K562 (cell line): ENCODE results near the gene ASIC1.

Experiments used
- CTCF ChIP-seq, 3 experiments: IDR thresholded peaks in 2 of 3; conservative IDR thresholded peaks in 1 of 3; 2 replicates each; pipeline ENCODE4 v1.5.1; 2011 to 2012; ENCODE audit warnings: low read length in 3 of 3, mild to moderate bottlenecking in 3 of 3, control low read depth in 2 of 3, improper control_type of control experiment in 1 of 3, inconsistent platforms in 1 of 3, low read depth in 1 of 3, mixed read lengths in 1 of 3, moderate library complexity in 1 of 3; ENCODE audit not compliant: insufficient read depth in 2 of 3
- KLF16 ChIP-seq: IDR thresholded peaks from 2 replicates; pipeline ENCODE4 v1.6.1; 2016; ENCODE audit warnings: antibody characterized with exemption
- MAFG ChIP-seq: fragments of 450-650 bp; conservative IDR thresholded peaks from 2 replicates; pipeline ENCODE4 v1.6.1; 2016; ENCODE audit warnings: missing genetic modification characterization, missing compliant biosample characterization
- POLR2A ChIP-seq: fragments of 450-650 bp; conservative IDR thresholded peaks from 2 replicates; pipeline ENCODE4 v1.6.1; 2016
- ZNF764 ChIP-seq: fragments of 250-450 bp; sonication (Bioruptor Pico); IDR thresholded peaks from 2 replicates; pipeline ENCODE4 v1.4.0; 2020; ENCODE audit warnings: low read depth, mild to moderate bottlenecking, moderate library complexity

GRCh38 chr12:50021031-50021430 is 36.4 kb upstream of the ASIC1 start:
- no peak for TF ChIP-seq ZNF764 (CRISPR knock-in tag)
- TF ChIP-seq KLF16: no peak
- TF ChIP-seq MAFG: no peak
- TF ChIP-seq CTCF (IDR thresholded peaks at IDR 0.05 in 2 of 3, conservative IDR thresholded peaks at IDR 0.05 in 1 of 3; ENCODE audit: insufficient read depth in 2 of 3, low read depth in 1 of 3, low read length in 3 of 3): no peak
- TF ChIP-seq POLR2A: 0 out of 2 replicates have a peak, but pooled peaks have one; percentile 8
